ENCODE measurements around the gene CD109. TPM values are rescaled to one million over a fixed set of nuclear protein-coding genes. Genes with fewer than 3 reads are reported as not detected.

Gene CD109
- total RNA-seq: 22.8 and 27.1 TPM in 2 replicates

GRCh38 chr6:73695619-73696421, at the start of gene CD109:
Gene CD109 (plus strand): TSS chr6:73696203. CDS start chr6:73696216, 13 bp downstream.

GRCh38 chr6:73653571-73654424, 42.2 kb upstream of the CD109 start, which contains the start of gene SLC17A5:
Gene SLC17A5 (minus strand): TSS chr6:73653992. CDS start chr6:73653886, 106 bp downstream.

Other genes with a start within 250 kb of the CD109 start
- gene CGAS, start 243.9 kb upstream of the CD109 start, total RNA-seq: 2.3 and 2.4 TPM in 2 replicates
- 12.5 and 19.5 TPM in 2 replicates for gene MTO1, start 234.5 kb upstream of the CD109 start, total RNA-seq
- gene EEF1A1, start 175.2 kb upstream of the CD109 start, total RNA-seq: 11,816 and 12,198 TPM in 2 replicates
- 13.9 and 16.2 TPM in 2 replicates for gene SLC17A5, start 42.2 kb upstream of the CD109 start, total RNA-seq